H1 (cell line): ENCODE results near the gene SH2B2. TPM values are rescaled to one million over a fixed set of nuclear protein-coding genes. Genes with fewer than 3 reads are reported as not detected.

ENCODE experiments used
- CTCF ChIA-PET: fragments of 300-600 bp; sonication (Branson Sonifier 250); formaldehyde crosslinking; loops from one replicate; lab custom pipeline; 2021; ENCODE audit not compliant: partially characterized antibody; lab: Charles Lee
- POLR2A ChIA-PET: fragments of 300-600 bp; sonication (Branson Sonifier 250); formaldehyde crosslinking; loops from one replicate; lab custom pipeline; 2021; ENCODE audit warnings: inconsistent platforms; ENCODE audit not compliant: partially characterized antibody; lab: Charles Lee
- DNase-seq, 2 experiments: peaks; one replicate each; pipeline versions ENCODE4 v3.0.0 to v3.0.0-alpha.2; 2010 to 2022; ENCODE audit warnings: low spot score in 2 of 2, low read depth in 1 of 2, mixed read lengths in 1 of 2
- FAIRE-seq: peaks from 2 replicates; lab custom pipeline; 2011; peaks lifted over from hg19 to GRCh38; lab: Jason Lieb, UNC
- H2AFZ ChIP-seq: 2 replicates; pipeline ENCODE4 v1.8.1; 2012; ENCODE audit warnings: low read length, inconsistent platforms
- H2AK5ac ChIP-seq: 2 replicates; pipeline ENCODE4 v1.6.1; 2013; ENCODE audit warnings: low read depth, low read length
- H2BK120ac ChIP-seq: replicated peaks from 2 replicates; pipeline ENCODE3; 2013; ENCODE audit warnings: low read depth, low read length, inconsistent platforms
- H2BK12ac ChIP-seq: 2 replicates; pipeline ENCODE4 v1.6.1; 2013; ENCODE audit warnings: low read depth, low read length
- H2BK15ac ChIP-seq: 2 replicates; pipeline ENCODE4 v1.6.1; 2013; ENCODE audit warnings: low read length
- H2BK20ac ChIP-seq: 2 replicates; pipeline ENCODE4 v1.6.1; 2013; ENCODE audit warnings: low read length
- H2BK5ac ChIP-seq: 2 replicates; pipeline ENCODE4 v1.6.1; 2013; ENCODE audit warnings: low read depth, low read length
- H3K14ac ChIP-seq: 2 replicates; pipeline ENCODE4 v1.6.1; 2013; ENCODE audit warnings: inconsistent platforms; ENCODE audit not compliant: insufficient read length
- H3K18ac ChIP-seq: 2 replicates; pipeline ENCODE4 v1.6.1; 2013; ENCODE audit warnings: low read length; ENCODE audit errors: extremely low read depth
- H3K23ac ChIP-seq: 2 replicates; pipeline ENCODE4 v1.6.1; 2013; ENCODE audit warnings: inconsistent platforms; ENCODE audit not compliant: insufficient read length
- H3K23me2 ChIP-seq: 2 replicates; pipeline ENCODE4 v1.6.1; 2013; ENCODE audit warnings: low read depth, low read length
- H3K27ac ChIP-seq: 2 replicates; pipeline ENCODE4 v1.6.1; 2011; ENCODE audit warnings: low read depth, low read length, inconsistent platforms
- H3K27me3 ChIP-seq, 4 experiments: replicated peaks in 1 of 4; 1 replicate in 1 of 4; 2 replicates in 3 of 4; pipeline versions ENCODE4 v1.6.1 to v1.8.1; 2011 to 2013; ENCODE audit warnings: low read length in 3 of 4, mild to moderate bottlenecking in 3 of 4, inconsistent platforms in 2 of 4, mixed read lengths in 2 of 4, moderate library complexity in 1 of 4; ENCODE audit not compliant: control insufficient read depth in 3 of 4, insufficient read depth in 3 of 4; ENCODE audit errors: extremely low read depth in 1 of 4
- H3K36me3 ChIP-seq, 4 experiments: 2 replicates each; pipeline versions ENCODE4 v1.6.1 to v1.8.1; 2011 to 2013; ENCODE audit warnings: mild to moderate bottlenecking in 4 of 4, low read length in 3 of 4, moderate library complexity in 2 of 4, control low read depth in 1 of 4, inconsistent platforms in 1 of 4; ENCODE audit not compliant: insufficient read depth in 4 of 4, control insufficient read depth in 2 of 4
- H3K4ac ChIP-seq: replicated peaks from 2 replicates; pipeline ENCODE3; 2013; ENCODE audit warnings: low read length, low read depth, mixed read lengths, inconsistent platforms; ENCODE audit not compliant: insufficient read length
- H3K4me1 ChIP-seq, 4 experiments: replicated peaks in 1 of 4; 1 replicate in 1 of 4; 2 replicates in 3 of 4; pipeline versions ENCODE4 v1.6.1 to v1.8.1; 2011 to 2013; ENCODE audit warnings: low read length in 3 of 4, inconsistent platforms in 2 of 4, mixed read lengths in 1 of 4; ENCODE audit not compliant: insufficient read depth in 4 of 4, control insufficient read depth in 3 of 4
- H3K4me2 ChIP-seq, 2 experiments: 2 replicates each; pipeline versions ENCODE4 v1.6.1 to v1.8.1; 2011 to 2013; ENCODE audit warnings: low read depth in 2 of 2, low read length in 2 of 2, control low read depth in 1 of 2, inconsistent platforms in 1 of 2, mild to moderate bottlenecking in 1 of 2; ENCODE audit not compliant: insufficient read depth in 1 of 2
- H3K4me3 ChIP-seq, 4 experiments: fragments of 200-600, 300-600 bp in 1 of 4; sonication (generic), shearing (Covaris generic), sonication (Bioruptor Twin) in 1 of 4; 2 replicates each; pipeline versions ENCODE4 v1.5.1 to v1.8.1; 2011 to 2016; ENCODE audit warnings: low read length in 4 of 4, low read depth in 3 of 4, control low read depth in 2 of 4, inconsistent platforms in 2 of 4, mild to moderate bottlenecking in 2 of 4, mixed read lengths in 1 of 4, moderate library complexity in 1 of 4; ENCODE audit not compliant: insufficient read depth in 2 of 4; ENCODE audit errors: extremely low read depth in 1 of 4
- H3K56ac ChIP-seq: replicated peaks from 2 replicates; pipeline ENCODE3; 2013; ENCODE audit warnings: low read depth, mild to moderate bottlenecking, mixed read lengths, low read length, inconsistent platforms; ENCODE audit not compliant: insufficient read length
- H3K79me1 ChIP-seq: 2 replicates; pipeline ENCODE4 v1.6.1; 2013; ENCODE audit warnings: low read depth, low read length, control low read depth
- H3K79me2 ChIP-seq, 2 experiments: 2 replicates each; pipeline versions ENCODE4 v1.6.1 to v1.8.1; 2012 to 2013; ENCODE audit warnings: low read length in 2 of 2, mild to moderate bottlenecking in 2 of 2, inconsistent platforms in 1 of 2; ENCODE audit not compliant: insufficient read depth in 2 of 2, control insufficient read depth in 1 of 2
- H3K9ac ChIP-seq, 4 experiments: replicated peaks in 1 of 4; 1 replicate in 1 of 4; 2 replicates in 3 of 4; pipeline versions ENCODE4 v1.6.1 to v1.8.1; 2011 to 2013; ENCODE audit warnings: low read depth in 3 of 4, low read length in 3 of 4, control low read depth in 2 of 4, mild to moderate bottlenecking in 2 of 4, moderate library complexity in 2 of 4, inconsistent platforms in 1 of 4; ENCODE audit errors: extremely low read depth in 1 of 4
- H3K9me3 ChIP-seq, 2 experiments: 2 replicates each; pipeline versions ENCODE4 v1.6.1 to v1.8.1; 2012 to 2013; ENCODE audit warnings: mild to moderate bottlenecking in 2 of 2, moderate library complexity in 2 of 2, control low read depth in 1 of 2, inconsistent platforms in 1 of 2, low read depth in 1 of 2, low read length in 1 of 2, mixed read lengths in 1 of 2; ENCODE audit not compliant: insufficient read depth in 2 of 2
- H4K20me1 ChIP-seq, 2 experiments: replicated peaks in 1 of 2; 2 replicates each; pipeline versions ENCODE3 to v1.8.1; 2011 to 2013; ENCODE audit warnings: inconsistent platforms in 2 of 2, low read length in 2 of 2, mild to moderate bottlenecking in 1 of 2; ENCODE audit not compliant: insufficient read depth in 2 of 2, control insufficient read depth in 1 of 2
- H4K5ac ChIP-seq: 2 replicates; pipeline ENCODE4 v1.6.1; 2013; ENCODE audit warnings: low read length, low read depth, mixed read lengths, inconsistent platforms; ENCODE audit not compliant: insufficient read length
- H4K8ac ChIP-seq: 2 replicates; pipeline ENCODE4 v1.8.0; 2013; ENCODE audit warnings: mild to moderate bottlenecking, moderate library complexity, low read length, inconsistent platforms; ENCODE audit not compliant: insufficient read depth; ENCODE audit errors: extremely low read depth
- H4K91ac ChIP-seq: replicated peaks from 2 replicates; pipeline ENCODE3; 2013; ENCODE audit warnings: low read length, mixed read lengths, inconsistent platforms; ENCODE audit not compliant: insufficient read length
- BRCA1 ChIP-seq: IDR thresholded peaks from 2 replicates; pipeline ENCODE4 v1.6.1; 2012; ENCODE audit warnings: low read depth, low read length, improper control_type of control experiment
- CHD1 ChIP-seq: IDR thresholded peaks from 2 replicates; pipeline ENCODE4 v1.6.1; 2012; ENCODE audit warnings: low read depth, low read length, improper control_type of control experiment
- E2F6 ChIP-seq: IDR thresholded peaks from 2 replicates; pipeline ENCODE4 v1.6.1; 2012; ENCODE audit warnings: inconsistent platforms
- EGR1 ChIP-seq: IDR thresholded peaks from 2 replicates; pipeline ENCODE4 v1.6.1; 2011; ENCODE audit warnings: low read depth, low read length, borderline replicate concordance
- PHF8 ChIP-seq: fragments of 200-600 bp; sonication (generic); conservative IDR thresholded peaks from 2 replicates; pipeline ENCODE4 v1.7.1; 2012; ENCODE audit warnings: low read depth, mild to moderate bottlenecking, inconsistent platforms, low read length, moderate library complexity
- RNF2 ChIP-seq: fragments of 200-900, 300-1000 bp; sonication (generic); IDR thresholded peaks from 2 replicates; pipeline ENCODE4 v1.7.1; 2016; ENCODE audit warnings: borderline replicate concordance, low read depth, mild to moderate bottlenecking, antibody characterized with exemption, low read length; ENCODE audit not compliant: poor library complexity, severe bottlenecking; ENCODE audit errors: missing control alignments
- SP2 ChIP-seq: IDR thresholded peaks from 2 replicates; pipeline ENCODE4 v1.6.1; 2012; ENCODE audit warnings: mild to moderate bottlenecking, low read length, inconsistent platforms
- TAF7 ChIP-seq: optimal IDR thresholded peaks from 2 replicates; pipeline ENCODE3; 2011; ENCODE audit warnings: low read depth, mild to moderate bottlenecking, inconsistent platforms, low read length, moderate library complexity, borderline replicate concordance
- TBP ChIP-seq: IDR thresholded peaks from 2 replicates; pipeline ENCODE4 v1.6.1; 2011; ENCODE audit warnings: low read depth, low read length, improper control_type of control experiment
- WGBS, 2 experiments: shearing (Covaris generic) in 1 of 2; methylation state at CpG; one replicate each; pipeline versions ENCODE4 v1.1.6 to v1.1.7; 2013 to 2015; ENCODE audit warnings: low lambda C conversion rate in 2 of 2, mixed read lengths in 2 of 2, inconsistent platforms in 1 of 2, low coverage in 1 of 2, missing lambda C conversion rate in 1 of 2; ENCODE audit not compliant: insufficient replicate concordance in 2 of 2, insufficient coverage in 1 of 2, insufficient read length in 1 of 2; ENCODE audit errors: extremely low coverage in 1 of 2, missing lambda C conversion rate in 1 of 2; 5-methylcytosine and 5-hydroxymethylcytosine counted together
- polyA plus RNA-seq, 7 experiments: library from polyadenylated mRNA; depleted of rRNA in 3 of 7; stranded (reverse) in 5 of 7; unstranded in 2 of 7; fragments of >200 nt in 5 of 7; fragments of 200-250 nt in 2 of 7; gene quantifications; 1 replicate in 5 of 7; 2 replicates in 1 of 7; 4 replicates in 1 of 7; pipeline versions ENCODE4 v1.2.1 to v1.2.3, GENCODE V29; 2011 to 2013; ENCODE audit warnings: missing spikeins in 2 of 7, mixed read lengths in 2 of 7
- total RNA-seq: library from RNA; stranded (reverse); fragmentation: NEBNext Ultra II Directional; extraction: Animal tissue kit (Norgen Biotek cat#: 25700); gene quantifications from 2 replicates; pipeline ENCODE4 v1.2.1, GENCODE V29; 2021

Gene SH2B2
- total and polyA plus RNA-seq, 2 of the 8 experiments (the other 6 are each of a cell fraction or from before 2014, with no cell fraction given): 11.5 to 18.7 TPM

- POLR2A ChIA-PET: interaction anchor here (1.6 kb wide), 1 partner anchor 20 kb away, joined by 4 read pairs; no protein-coding TSS in a partner anchor
These were observed 18.0 kb upstream of the SH2B2 start for GRCh38 chr7:102268635-102269034.

More at GRCh38 chr7:102268635-102269034, 18.0 kb upstream of the SH2B2 start:
- Histone ChIP-seq H2BK15ac (no peak overlapping the region), H3K56ac (no peak overlapping the region), H2AK5ac (no peak overlapping the region), H4K91ac (no peak overlapping the region), H4K8ac (no peak overlapping the region), H2BK120ac (no peak overlapping the region), H4K5ac (no peak overlapping the region), H3K23ac (no peak overlapping the region), H2BK20ac (no peak overlapping the region), H3K9me3 (no peaks in the 10 kb centered on the region), H3K18ac (no peak overlapping the region), H3K14ac (no peak overlapping the region), H3K79me2 (no peaks in the 10 kb centered on the region), H3K27ac (no peak overlapping the region), H3K4me3 (no peak overlapping the region), H2BK5ac (no peak overlapping the region), H2AFZ (no peak overlapping the region), H3K27me3 (no peaks in the 10 kb centered on the region), H3K36me3 (no peaks in the 10 kb centered on the region), H3K79me1 (no peaks in the 10 kb centered on the region), H3K9ac (no peak overlapping the region), H3K4ac (no peak overlapping the region), H4K20me1 (no peaks in the 10 kb centered on the region), H3K4me2 (no peak overlapping the region), H2BK12ac (no peak overlapping the region), H3K23me2 (no peaks in the 10 kb centered on the region), H3K4me1 (peaks cover 0 to 2% (median 0%) of the 10 kb centered on the region in 4 experiments; a peak in 1 of 7 replicates)
- CTCF ChIA-PET: interaction anchor here (0.6 to 1.7 kb wide), 8 partner anchors 10 to 726 kb away, joined by 3 to 4 read pairs (median 3); no protein-coding TSS in a partner anchor
- FAIRE-seq (no peak), DNase-seq (no peak)
- WGBS, 2 experiments: 93% methylated on average over 10 of the region's 10 CpGs; no CpG with 5 or more reads in 1 of the 2 experiments
- TF ChIP-seq SP2: no peak
- TF ChIP-seq PHF8: no peak
- no peak for TF ChIP-seq RNF2
- no peak for TF ChIP-seq BRCA1
- no peak for TF ChIP-seq EGR1
- TF ChIP-seq TAF7: no peak
- TF ChIP-seq E2F6: no peak
- TF ChIP-seq CHD1: no peak
- no peak for TF ChIP-seq TBP
